GM19438 (cell line): Measurements from ENCODE around the gene HTT.

Source experiments
- ATAC-seq: cut with Tn5 transposase; IDR thresholded peaks from one replicate; pipeline ENCODE4 v1.9.1; 2021; ENCODE audit warnings: low read depth; ENCODE audit not compliant: unreplicated experiment

HTT gene

GRCh38 chr4:3245676-3246075 is 171.2 kb downstream of the HTT start:
- ATAC-seq = no peak

DNA sequence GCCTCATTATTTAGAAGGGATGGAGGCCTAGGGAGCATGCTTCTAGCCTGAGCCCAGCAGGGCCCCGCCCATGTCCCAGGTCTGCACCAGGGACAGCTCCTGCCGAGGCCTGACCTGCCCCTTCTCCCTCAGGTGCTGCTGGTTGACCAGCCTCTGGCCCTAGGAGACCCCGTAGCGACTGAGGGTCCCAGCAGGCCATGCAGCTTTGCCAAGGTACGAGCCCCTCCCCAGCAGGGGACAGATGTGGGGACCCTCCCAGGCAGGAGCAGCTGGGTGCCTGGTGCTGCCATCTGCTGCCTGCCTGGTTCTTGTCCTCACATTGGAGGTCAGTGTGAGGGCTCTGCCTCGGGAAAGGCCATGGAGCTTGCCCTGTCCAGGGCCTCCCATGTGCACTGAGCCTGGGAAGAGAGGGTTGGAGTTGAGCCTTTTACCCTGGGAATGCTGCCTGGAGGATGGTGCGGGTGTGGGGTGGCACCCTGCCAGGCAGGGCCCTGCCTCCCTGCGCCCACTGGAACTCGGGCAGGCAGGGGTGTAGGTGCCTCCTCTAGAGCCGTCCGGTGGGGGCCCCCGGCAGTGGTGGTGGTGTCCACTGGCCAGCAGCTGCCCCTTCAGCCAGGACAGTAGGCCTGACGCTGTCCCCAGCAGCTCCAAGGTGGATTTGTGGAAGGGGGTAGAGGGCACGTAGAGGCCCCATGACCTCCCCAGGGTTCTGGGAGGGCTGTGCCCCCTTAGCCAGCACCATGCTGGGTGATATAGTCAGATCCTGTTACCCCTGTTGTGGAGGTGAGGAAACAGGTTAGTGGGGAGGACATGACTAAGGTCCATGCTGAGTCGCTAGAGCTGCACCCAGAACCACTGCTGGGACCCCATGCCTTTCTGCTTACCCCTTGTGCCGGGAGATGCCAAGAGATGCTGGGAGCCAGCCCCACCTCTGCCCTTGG is 172.2 kb downstream of the HTT start:
- no peak for ATAC-seq

- ATAC-seq = no peak
These were observed 173.1 kb downstream of the HTT start for GRCh38 chr4:3247399-3248177.

DNA sequence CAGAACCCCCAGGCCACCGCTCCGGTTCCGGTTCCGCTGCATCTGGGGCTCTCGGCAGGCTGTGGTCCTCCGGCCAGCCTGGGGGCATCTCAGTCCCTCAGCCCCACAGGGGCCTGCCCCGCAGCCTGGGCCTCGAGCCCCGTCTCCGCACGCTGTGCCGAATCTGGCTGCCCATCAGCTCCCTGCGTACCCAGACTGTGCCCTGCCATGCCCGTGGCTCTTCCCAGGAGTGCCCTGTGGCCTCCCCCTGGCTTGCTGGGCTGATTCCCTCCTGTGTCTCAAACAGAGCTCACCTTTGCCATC is 173.6 kb downstream of the HTT start:
- ATAC-seq = no peak

DNA sequence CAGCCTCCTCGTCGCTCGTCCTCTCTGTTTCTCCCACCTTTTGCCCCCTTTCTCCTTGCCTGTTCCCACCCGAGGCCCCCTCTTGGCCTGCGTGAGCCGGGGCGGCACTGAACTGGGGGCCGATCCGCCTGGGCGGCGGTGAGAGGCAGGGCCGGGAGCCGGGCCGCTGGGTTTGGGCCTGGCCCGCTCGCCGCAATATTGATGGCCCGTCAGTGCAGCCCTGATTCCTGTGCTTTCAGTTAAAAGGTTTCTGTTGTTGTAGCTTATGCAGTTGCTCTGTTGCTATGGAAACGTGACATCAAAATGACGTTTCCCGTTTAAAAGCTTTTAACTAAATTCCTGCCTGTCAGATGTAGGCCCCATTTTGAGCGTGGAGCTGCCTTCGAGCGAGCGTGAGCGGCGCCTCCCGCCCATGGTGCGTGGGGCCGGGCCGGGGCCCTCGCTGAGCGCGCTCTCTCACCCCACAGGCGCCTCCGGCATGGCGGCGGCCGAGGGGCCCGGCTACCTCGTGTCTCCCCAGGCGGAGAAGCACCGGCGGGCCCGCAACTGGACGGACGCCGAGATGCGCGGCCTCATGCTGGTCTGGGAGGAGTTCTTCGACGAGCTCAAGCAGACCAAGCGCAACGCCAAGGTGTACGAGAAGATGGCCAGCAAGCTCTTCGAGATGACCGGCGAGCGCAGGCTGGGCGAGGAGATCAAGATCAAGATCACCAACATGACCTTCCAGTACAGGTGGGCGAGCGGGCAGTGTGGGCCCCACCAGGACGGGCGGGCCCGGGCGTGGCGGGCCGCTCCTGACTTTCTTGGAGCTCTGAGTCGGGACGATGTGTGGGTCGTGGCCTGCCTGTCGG is 174.6 kb downstream of the HTT start, which contains the start of gene MSANTD1:
TSS of gene MSANTD1 (plus strand) at position 349 of the 851 bp plus-strand sequence. CDS start at position 413, 64 bp downstream.
- ATAC-seq = no peak

DNA sequence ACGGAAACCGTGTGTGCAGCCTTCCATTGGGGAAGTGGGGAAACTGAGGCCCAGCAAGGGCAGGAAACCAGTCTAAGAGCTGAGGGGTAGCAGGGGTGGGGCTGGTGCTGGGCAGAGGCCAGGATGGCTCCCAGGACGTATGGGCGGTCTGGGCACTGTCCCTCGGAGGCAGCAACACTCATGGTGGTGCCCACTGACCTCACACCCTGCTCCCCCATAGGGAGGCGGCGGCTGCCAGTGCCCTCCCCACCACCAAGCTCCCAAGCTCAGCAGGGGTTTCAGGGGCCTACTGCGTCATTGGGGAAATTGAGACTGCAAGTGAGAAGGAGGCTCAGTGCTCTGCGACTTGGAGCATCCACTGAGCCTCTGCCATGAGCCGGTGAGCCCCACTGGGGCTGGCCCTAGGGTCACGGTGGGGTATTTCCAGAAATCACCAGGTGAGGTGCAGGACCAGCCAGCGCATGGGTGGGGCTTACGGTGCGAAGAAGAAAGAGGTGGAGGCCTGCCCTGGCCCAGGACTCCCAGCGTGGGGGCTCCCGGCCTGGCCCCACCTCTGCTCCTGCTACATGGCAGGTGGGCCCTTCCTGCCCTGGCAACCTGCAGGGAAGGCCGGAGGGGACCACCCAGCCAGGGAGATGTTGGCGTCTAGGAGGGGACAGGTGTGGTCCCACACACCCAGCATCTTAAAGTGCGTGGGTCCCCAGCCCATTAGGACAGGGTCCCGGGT is 175.4 kb downstream of the HTT start:
- no peak for ATAC-seq

GRCh38 chr4:3250438-3250955 is 176.0 kb downstream of the HTT start:
- ATAC-seq = no peak

DNA sequence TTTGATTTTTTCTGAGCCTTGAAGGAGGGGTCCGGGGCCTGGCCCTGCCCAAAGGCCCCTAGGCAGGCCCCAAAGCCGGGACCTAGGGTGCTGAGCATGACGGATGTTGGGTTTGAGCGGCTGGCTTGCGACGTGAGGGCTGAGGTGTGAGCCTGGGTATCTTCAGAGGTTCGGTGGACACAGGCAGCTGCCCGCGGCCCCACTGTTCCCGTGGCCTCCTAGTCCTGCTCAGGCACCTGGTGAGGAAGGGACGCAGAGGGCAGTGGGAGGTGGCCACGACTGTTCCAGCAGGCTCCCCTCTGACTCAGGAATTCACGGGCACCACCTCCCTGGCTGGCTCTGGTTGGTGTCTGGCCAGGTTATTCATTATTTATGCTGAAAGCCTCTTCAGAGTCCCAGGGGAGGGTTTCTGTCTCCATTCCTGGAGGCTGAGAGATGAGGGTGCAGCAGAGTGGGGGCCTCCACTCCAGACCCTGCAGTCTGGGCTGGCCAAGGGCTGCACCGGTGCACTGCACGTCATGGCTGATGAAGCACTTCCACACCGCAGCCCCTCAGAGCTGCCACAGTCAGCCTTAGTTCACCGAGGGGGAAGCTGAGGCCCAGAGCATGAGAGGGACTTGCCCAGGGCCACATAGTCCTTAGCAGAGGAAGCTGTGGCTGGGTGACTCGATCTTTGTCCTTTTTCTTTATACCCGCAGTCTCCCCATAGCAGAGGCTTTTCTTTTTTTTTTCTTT is 176.6 kb downstream of the HTT start:
- ATAC-seq = no peak

- ATAC-seq = no peak
These were observed 177.4 kb downstream of the HTT start for GRCh38 chr4:3251691-3252479.

GRCh38 chr4:3252480-3252828 is 178.0 kb downstream of the HTT start:
- no peak for ATAC-seq

- ATAC-seq = no peak
These were observed 178.6 kb downstream of the HTT start for GRCh38 chr4:3252831-3253641.

DNA sequence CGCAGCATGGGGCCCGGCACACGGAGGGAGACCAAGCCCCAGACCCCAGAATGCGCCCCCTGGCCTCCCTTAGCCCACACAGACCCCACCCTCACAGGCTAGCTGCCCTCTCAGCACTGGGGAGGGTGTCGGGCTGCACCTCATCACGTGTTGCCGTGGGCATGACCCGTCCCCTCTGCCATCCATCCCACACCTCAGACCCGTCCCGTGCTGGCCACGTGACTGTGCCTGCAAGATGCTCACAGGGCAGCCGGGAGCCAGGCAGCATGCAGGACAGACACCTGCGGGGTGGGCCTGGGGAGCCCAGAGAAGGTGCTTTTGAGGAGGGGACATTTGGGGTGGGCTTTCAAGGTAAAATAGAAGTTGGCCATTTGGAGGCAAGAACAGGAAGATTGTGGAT is 179.3 kb downstream of the HTT start:
- ATAC-seq = no peak

GRCh38 chr4:3254302-3255131 is 180.0 kb downstream of the HTT start:
- no peak for ATAC-seq

DNA sequence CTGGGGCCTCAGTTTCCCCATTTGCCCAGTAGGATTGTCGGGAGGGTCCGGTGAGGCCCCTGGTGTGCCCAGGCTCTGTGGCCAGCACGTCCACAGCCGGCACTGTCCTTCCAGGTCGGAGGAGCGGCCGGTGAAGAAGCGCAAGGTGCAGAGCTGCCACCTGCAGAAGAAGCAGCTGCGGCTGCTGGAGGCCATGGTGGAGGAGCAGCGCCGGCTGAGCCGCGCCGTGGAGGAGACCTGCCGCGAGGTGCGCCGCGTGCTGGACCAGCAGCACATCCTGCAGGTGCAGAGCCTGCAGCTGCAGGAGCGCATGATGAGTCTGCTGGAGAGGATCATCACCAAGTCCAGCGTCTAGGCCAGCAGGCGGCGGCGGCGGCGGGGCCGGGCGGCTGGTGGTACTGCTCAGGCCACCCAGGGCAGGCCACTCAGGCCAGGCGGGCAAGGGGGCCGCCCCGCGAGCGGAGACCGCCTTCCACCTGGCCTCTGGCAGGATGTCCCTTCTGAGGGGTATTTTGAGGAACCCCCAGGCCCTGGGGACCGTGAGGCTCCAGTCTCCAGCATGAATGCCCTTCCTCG is 181.2 kb downstream of the HTT start:
- no peak for ATAC-seq

DNA sequence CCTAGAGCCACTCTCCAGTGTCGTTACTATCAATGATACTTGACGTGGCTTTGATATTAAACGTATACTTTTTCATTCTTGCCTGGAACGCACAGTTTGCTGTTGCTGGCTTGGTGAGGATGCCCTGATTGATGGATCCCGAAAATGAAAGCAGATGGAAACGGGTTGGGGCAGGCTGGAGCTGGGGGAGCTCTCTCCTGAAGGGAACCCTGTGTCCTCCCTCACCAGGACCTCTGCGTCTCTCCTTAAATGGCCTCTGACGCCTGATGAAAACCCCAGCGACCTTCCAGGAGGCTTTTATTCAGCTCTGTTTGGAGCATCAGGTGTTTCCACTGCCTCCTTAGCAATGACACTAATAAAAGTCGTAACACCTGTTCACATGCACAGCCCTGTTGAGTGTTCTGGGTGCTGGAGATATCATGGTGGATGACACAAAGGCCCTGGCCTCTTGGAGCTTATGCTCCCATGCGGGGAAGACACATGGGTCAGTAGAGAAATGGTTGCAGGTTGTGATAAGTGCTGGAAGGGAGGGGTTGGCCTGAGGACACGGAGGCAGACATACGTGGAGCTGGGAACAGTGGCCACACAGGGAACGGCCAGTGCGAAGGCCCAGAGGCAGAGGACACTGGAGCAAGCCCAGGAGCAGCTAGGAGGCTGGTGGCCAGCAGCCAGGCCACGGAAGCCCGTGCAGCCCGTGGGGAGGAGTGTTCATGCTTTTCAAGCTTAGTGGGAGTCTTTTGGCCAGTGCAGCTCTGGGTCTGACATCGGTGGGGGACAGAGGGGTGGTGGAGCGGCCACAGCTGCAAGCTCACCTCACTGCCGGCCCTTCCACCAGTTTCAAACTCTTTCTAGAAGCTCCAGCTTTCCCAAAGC is 182.0 kb downstream of the HTT start:
- ATAC-seq = no peak

DNA sequence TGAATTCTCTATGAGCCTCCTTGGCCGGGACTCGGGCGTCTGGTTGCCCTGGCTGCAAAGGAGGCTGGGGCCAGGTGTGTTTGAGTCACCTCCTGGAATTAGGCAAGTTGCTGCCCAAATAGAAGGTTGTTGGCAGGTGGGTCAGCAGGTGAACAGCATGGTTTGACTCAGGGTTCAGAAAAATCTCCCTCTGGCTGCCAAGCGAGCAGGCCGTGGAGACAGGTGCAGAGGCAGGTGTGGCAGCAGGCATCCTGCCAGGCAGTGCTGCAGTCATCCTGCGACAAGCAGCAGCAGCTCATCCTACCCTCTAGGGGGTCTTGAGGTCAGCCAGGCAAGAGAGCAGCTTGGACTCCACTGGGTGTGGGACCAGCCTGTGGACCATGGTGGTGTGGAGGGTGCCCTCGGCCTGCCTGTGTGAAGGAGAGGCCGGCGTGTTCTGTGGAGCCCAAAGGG is 182.6 kb downstream of the HTT start:
- no peak for ATAC-seq
